Measurements from ENCODE around the gene HMX1.
A peak's percentile ranks its signal among the peaks of the same experiment; 100 is the strongest.

HMX1 gene

GRCh38 chr4:8817096-8817812 is 54.4 kb downstream of the HMX1 start:
- peak; percentile 47 for DNase-seq
